IPS DF 4.7 (cell line): ENCODE results near the gene AIDA.
"Not testable (repeated sequence)": the region's sequence is repeated elsewhere in the genome, so short reads cannot be mapped to it uniquely, and the experiment has no call there.

ENCODE experiments used
- DNase-seq: peaks from one replicate; pipeline ENCODE4 v3.0.0-alpha.2; 2013; ENCODE audit warnings: low spot score; ENCODE audit errors: extremely low read depth

Gene AIDA, protein sequence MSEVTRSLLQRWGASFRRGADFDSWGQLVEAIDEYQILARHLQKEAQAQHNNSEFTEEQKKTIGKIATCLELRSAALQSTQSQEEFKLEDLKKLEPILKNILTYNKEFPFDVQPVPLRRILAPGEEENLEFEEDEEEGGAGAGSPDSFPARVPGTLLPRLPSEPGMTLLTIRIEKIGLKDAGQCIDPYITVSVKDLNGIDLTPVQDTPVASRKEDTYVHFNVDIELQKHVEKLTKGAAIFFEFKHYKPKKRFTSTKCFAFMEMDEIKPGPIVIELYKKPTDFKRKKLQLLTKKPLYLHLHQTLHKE

DNA sequence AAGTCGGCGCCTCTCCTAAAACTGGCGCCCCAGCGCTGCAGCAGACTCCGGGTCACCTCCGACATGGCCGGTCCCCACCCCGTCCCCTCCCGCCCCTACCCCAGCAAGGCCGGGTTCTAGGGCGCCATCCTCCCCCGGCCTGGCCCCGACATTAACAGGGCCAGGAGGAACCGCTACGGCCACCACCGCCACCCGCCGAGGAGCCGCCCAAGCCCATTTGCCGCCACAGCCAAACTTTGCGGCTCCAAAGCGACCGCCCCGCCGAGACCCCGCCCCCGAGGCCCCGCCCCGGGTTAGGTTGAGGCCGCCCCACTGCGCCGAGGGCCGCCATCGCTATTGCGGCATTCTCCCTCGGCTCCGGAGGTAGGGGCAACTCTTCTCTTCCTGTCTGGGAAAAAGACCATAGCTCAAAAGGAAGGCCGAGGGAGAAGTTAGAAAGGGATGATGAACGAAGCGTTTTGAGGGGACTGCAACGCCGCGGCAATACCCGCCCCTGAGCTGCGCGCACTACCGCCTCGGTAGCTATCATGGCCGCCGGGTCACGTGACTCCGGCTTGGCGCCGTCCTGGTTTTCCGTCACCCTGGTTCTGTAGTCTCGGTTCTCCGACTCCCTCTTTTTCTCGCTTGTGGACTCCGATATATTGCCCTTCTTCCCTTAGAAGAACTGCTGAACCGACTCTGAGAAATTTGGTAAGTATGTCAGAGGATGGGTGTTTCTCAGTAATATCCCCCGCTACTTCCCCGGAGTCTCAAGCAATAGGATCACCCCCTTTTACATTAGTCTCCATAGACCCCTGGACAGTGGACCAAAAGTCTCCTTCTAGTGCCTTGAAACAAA lies at the start of gene AIDA, which contains the start of gene BROX:
Gene AIDA (minus strand): TSS at position 239 of the 838 bp plus-strand sequence. CDS start 174 bp downstream, at position 65.
Gene BROX (plus strand): TSS at position 312 of the 838 bp plus-strand sequence. CDS start 3,136 bp downstream, outside the sequence.
- no peak for DNase-seq

DNA sequence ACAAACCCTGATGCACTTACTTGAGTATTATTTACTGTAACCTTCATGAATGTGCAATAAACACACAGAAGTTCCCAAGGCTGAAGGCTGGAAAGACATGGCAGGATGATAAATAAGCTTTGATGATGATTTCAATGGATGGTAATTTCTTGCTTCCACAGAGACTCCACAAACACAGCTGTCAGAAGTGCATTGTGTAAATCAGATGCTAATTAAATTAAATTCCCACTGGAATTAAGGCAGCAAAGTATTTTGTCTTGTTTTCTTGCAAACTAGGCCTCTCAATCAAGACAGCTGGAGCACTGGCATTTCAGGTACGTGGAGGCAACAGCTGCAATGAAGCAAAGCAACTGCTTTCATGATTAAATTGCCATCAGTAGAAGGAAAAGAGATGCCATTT lies 48.8 kb upstream of the AIDA start:
- DNase-seq: no peak

DNA sequence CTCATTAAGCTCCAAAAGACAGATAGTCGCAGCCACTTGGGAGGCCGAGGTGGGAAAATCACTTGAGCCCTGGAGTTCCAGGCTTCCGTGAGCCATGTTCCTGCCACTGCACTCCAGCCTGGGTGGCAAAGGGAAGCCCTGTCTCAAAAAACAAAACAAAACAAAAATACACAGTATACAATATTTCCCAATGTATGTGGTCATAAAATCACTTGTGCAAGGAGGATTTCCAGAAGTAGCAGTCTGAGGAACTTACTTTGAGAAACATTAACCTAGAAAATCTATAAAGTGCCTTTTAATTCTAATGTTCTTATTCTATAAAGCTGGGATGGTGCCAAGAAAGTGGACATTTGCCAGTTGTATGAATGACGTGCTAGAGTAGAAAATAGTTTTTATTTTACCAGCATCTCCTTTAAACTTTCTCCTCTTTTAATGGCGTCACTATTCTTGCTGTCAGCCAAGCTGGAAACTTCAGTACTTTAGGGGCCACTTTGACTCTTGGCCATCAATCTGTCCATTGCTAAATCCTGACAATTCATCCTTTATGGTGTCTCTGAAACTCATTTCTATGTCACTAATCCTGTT lies 47.3 kb upstream of the AIDA start:
- no peak for DNase-seq

GRCh38 chr1:222757646-222758268 lies 45.5 kb upstream of the AIDA start:
- no peak for DNase-seq

- DNase-seq: no peak
Observed at GRCh38 chr1:222754366-222755139, 42.3 kb upstream of the AIDA start.

DNA sequence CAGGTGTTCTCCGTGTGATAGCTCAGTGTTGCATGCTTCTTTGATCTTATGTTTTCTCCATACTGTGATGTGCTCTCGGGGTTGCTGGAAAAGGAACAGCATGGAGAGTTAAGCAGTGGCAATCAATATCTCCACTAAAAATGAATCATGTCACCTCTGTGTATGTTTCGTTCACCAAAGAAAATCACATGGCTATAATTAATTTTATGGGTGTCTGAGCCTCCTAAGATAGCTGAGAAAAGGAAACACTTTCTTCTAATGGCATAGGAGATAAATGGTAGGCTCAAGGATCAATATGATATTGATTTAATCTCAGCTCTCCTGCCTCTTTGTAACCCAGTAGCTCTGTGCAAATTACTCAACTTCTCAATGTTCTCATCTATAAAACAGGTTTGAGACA lies 39.0 kb upstream of the AIDA start:
- no peak for DNase-seq

DNA sequence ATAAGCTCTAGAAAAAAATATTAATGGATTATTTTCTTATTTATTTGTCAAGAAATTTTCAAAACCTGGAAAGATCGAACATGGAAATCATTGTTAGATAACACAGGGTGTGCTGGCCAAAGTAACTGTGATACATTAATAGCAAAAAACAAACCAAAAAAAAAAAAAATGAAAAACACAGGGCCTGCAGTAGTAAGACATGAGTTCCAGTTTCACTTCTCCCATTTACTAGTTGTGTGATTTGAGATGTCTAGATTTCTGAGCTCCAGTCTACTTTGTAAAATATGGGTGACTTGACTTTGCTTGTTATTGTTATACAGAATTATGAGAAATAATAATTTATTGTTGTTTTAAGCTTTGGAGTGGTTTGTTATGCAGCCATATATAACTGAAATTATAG lies 38.4 kb upstream of the AIDA start:
- no peak for DNase-seq

- no peak for DNase-seq
Observed at GRCh38 chr1:222749927-222750326, 37.6 kb upstream of the AIDA start.

DNA sequence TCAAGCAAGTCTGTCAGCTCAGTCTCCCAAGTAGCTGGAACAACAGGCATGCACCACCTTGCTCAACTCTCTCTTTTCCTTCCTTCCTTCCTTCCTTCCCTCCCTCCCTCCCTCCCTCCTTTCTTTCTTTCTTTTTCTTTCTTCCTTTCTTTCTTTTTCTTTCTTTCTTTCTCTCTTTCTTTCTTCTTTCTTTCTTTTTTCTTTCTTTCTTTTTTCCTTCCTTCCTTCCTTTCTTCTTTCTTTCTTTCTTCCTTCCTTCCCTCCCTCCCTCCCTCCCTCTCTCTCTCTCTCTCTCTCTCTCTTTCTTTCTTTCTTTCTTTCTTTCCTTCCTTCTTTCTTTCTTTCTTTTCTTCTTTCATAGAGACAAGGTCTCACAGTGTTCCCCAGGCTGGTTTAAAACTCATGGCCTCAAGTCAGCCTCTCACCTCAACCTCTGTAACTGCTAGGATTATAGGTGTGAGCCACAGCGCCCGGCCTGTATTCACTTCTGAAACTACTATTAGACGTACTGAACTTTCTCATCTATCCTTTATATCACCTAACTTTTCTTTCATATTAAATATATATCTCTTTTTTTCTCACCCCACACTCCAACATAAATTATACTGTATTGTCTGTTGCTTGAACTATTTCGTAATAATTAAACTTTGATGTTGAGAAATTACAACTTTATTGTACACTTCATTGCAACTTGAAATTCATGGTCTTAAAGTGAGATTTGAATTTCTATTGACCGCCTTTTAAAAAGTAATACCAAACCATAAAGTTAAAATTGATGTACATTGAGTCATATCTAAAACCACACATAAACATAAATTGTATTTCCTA lies 29.6 kb upstream of the AIDA start:
- DNase-seq: not testable (repeated sequence)

DNA sequence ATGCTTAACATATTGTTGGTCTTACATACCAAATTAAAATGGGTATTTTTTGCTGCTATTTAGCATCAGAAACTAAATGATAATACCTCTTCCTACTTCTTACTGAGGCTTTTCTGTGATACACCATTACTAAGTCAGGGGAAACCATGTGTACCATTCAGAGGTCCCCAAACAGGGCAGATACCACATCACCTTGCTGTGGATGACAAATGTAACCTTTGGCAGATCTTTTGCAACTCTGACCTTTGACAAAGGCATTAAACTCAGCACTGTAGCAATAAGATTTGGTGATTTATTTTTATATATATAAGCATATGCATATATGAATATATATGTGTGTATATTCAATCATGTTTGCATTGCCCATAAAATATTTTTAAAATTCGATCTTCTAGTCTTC lies 27.6 kb upstream of the AIDA start:
- DNase-seq: no peak

DNA sequence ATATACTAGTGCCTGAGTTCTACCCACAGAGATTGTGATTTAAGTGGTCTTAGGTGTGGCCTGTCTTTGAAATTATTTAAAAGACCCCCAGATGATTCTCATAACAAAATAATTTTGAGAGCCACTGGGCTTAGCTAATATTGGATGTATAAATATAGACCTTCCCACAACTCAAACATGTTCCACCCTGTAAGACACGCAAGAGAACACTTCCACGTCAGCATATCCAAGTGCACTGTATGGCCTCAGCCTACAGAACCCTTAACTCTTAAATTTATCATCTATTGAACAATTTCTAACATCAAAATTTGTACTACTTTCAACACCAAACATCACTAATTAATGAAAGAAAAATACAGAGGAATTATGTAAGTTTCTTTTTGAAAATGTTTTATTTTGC lies 27.2 kb upstream of the AIDA start:
- no peak for DNase-seq

DNA sequence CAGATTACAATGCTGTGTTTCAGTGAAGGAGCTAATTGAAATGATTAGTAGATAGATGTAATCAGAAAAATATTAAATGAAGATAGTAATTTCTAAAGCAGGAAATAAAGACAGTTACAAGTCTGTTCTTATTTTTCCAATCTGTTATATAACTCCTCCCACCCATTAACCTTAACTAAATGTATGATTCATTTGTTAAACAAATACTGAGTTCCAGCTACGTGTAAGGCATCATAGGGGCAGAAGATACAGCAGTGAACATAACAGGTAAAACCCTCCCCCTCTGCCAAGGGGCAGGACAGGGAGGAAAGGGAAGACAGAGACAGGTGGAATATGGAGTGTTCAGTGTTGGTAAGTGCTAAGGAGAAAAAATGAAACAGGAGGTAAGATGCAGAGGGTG lies 24.7 kb upstream of the AIDA start, which contains the start of gene FAM177B:
Gene FAM177B (plus strand): TSS at position 231 of the 400 bp plus-strand sequence. CDS start 9,344 bp downstream, outside the sequence.
- no peak for DNase-seq

DNA sequence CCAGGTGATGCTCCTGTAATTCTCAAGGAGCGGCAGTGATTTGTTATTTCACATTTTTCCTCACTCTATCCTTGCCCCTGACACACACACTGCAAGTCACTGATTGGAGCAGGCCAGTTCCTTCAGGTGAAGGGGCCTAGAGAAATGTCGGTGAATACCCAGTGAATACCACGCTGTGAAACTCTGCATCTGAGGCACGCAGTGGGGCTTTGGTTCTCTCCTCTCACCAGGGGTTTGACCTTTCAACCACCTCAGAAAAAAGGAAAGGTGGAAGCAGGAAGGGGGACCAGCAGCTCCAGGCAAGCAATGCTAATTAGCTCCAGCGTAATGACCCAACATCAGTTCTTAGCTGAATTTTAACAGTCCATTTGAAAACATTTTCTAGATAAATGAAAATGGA lies 24.2 kb upstream of the AIDA start:
- DNase-seq: no peak

DNA sequence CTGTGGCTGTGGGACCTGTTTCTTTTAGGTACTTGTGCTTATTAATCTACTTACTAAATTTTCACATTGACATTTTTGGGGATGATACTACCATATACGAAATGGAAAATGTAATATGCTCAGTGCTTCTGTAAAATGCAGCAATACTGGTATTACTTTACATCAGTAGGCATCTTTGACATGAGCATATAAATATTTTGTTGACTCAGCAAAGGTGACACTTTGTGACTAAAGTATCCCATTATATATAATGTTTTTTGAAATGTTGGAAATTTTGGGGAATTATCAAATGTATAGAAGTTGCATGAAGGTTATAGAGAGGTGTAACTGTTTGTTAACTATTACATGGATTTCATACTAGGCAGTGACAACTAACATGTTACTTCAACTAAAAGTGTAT lies 22.4 kb upstream of the AIDA start:
- DNase-seq: no peak

- DNase-seq: no peak
Observed at GRCh38 chr1:222732216-222733159, 20.2 kb upstream of the AIDA start.

GRCh38 chr1:222730866-222731265 lies 18.6 kb upstream of the AIDA start:
- no peak for DNase-seq

DNA sequence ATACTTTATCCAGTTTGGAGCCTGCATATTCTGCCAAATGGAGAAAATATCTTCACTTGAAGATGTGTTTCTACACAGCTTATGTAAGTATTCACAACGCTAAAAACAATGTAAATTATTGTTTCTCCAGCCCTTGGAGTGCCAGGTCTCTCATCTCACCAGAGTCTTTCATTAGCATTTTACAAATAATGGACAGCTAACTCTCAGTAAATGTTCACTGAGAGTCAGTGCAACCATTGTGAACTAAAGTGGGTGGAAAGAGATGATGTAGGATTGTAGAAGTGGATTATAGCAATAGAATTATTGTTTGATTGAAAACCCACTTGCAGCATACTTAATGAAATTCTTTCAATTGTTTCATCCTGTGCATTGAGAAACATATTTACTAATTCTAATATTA lies 16.5 kb upstream of the AIDA start:
- no peak for DNase-seq

GRCh38 chr1:222716393-222716792 lies 4.1 kb upstream of the AIDA start:
- DNase-seq: no peak
